Smooth muscle cell (in vitro differentiated cells): ENCODE measurements around the gene MPP3. TPM values are rescaled to one million over a fixed set of nuclear protein-coding genes. Genes with fewer than 3 reads are reported as not detected.

Experiments
- DNase-seq: peaks from one replicate; lab custom pipeline; 2025; ENCODE audit not compliant: unreplicated experiment; lab: John Stamatoyannopoulos, UW
- H2AFZ ChIP-seq: fragments of 200-600 bp; sonication (generic); 2 replicates; pipeline ENCODE4 v1.6.0; 2016; ENCODE audit warnings: antibody characterized with exemption, low read depth, mild to moderate bottlenecking
- H3F3A ChIP-seq: fragments of 200-600 bp; sonication (generic); 2 replicates; pipeline ENCODE4 v1.6.0; 2017; ENCODE audit warnings: antibody characterized with exemption, low read depth
- H3K27ac ChIP-seq: fragments of 200-600 bp; sonication (generic); 2 replicates; pipeline ENCODE4 v1.5.1; 2016; ENCODE audit warnings: low read depth, mild to moderate bottlenecking
- H3K27me3 ChIP-seq: fragments of 200-600 bp; sonication (generic); 2 replicates; pipeline ENCODE4 v1.6.1; 2016; ENCODE audit warnings: low read depth, mild to moderate bottlenecking
- H3K36me3 ChIP-seq: fragments of 200-600 bp; sonication (generic); 2 replicates; pipeline ENCODE4 v1.5.1; 2016; ENCODE audit warnings: low read depth
- H3K4me1 ChIP-seq: fragments of 200-600 bp; sonication (generic); 2 replicates; pipeline ENCODE4 v1.5.1; 2016; ENCODE audit warnings: low read depth
- H3K4me2 ChIP-seq: fragments of 200-600 bp; sonication (generic); 2 replicates; pipeline ENCODE4 v1.6.0; 2016; ENCODE audit warnings: mild to moderate bottlenecking
- H3K4me3 ChIP-seq: fragments of 200-600 bp; sonication (generic); 2 replicates; pipeline ENCODE4 v1.5.1; 2016; ENCODE audit warnings: mild to moderate bottlenecking
- H3K79me2 ChIP-seq: fragments of 200-600 bp; sonication (generic); 2 replicates; pipeline ENCODE4 v1.6.0; 2016; ENCODE audit warnings: low read depth, mild to moderate bottlenecking
- H3K9ac ChIP-seq: fragments of 200-600 bp; sonication (generic); 2 replicates; pipeline ENCODE4 v1.6.0; 2016; ENCODE audit warnings: low read depth
- H3K9me3 ChIP-seq: fragments of 200-600 bp; sonication (generic); replicated peaks from 2 replicates; pipeline ENCODE4 v1.5.1; 2016; ENCODE audit warnings: low read depth
- H4K20me1 ChIP-seq: fragments of 200-600 bp; sonication (generic); 2 replicates; pipeline ENCODE4 v1.6.0; 2016; ENCODE audit warnings: low read depth
- CTCF ChIP-seq: fragments of 200-600 bp; sonication (generic); IDR thresholded peaks from 2 replicates; pipeline ENCODE4 v1.5.1; 2017; ENCODE audit warnings: borderline replicate concordance, mild to moderate bottlenecking, antibody characterized with exemption; ENCODE audit not compliant: insufficient read depth, poor library complexity, severe bottlenecking
- WGBS: methylation state at CpG from one replicate; pipeline ENCODE4 v1.1.7; 2016; ENCODE audit warnings: low lambda C conversion rate; 5-methylcytosine and 5-hydroxymethylcytosine counted together
- polyA plus RNA-seq: library from polyadenylated mRNA; unstranded; fragments of >200 nt; fragmentation: Nextera tagmentation; extraction: Ambion mirVana; gene quantifications from 2 replicates; pipeline ENCODE4 v1.2.1, GENCODE V29; 2016
- total RNA-seq: library from RNA; depleted of rRNA; stranded (reverse); fragments of >200 nt; gene quantifications from 2 replicates; pipeline ENCODE4 v1.2.3, GENCODE V29; 2014

Gene MPP3
- total and polyA plus RNA-seq, 2 experiments from 2014 or later, result 6.7 to 8.1 TPM

- H4K20me1 ChIP-seq, result no peaks in the 10 kb centered on the region
- no peaks in the 10 kb centered on the region for H3F3A ChIP-seq
- H3K4me3 ChIP-seq, result no peak overlapping the region
- H3K9ac ChIP-seq, result no peak overlapping the region
- H3K79me2 ChIP-seq, result no peaks in the 10 kb centered on the region
- no peaks in the 10 kb centered on the region for H3K27me3 ChIP-seq
- H3K4me2 ChIP-seq, result no peak overlapping the region
- no peak overlapping the region for H2AFZ ChIP-seq
- WGBS, result 90% methylated on average over 14 of the region's 14 CpGs
- DNase-seq, result no peak
- H3K9me3 ChIP-seq, result no peaks in the 10 kb centered on the region
- no peaks in the 10 kb centered on the region for H3K4me1 ChIP-seq
- TF ChIP-seq CTCF, result no peak
- H3K27ac ChIP-seq, result no peak overlapping the region
- H3K36me3 ChIP-seq, result no peaks in the 10 kb centered on the region
Measured at GRCh38 chr17:43820759-43821158, 12.2 kb downstream of the MPP3 start.

DNA sequence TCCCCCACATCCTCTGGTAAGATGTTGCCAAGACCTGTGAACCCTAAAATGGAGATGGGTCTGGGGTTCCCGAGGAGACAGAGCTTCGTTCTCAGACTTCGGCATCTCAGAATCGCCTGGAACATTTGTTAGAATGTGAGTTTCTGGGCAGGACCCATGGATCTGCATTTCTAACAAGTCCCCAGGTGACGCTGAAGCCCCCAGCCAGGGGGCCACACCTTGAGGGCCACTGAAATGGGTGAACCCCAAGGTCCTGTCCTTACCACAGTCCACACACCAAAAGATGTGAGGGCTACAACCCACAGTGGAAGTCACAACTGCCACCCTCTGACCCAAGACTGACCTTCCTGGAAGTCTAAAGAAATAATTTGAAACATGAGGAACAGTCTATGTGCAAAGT lies 14.0 kb downstream of the MPP3 start:
- WGBS, result 96% methylated on average over 5 of the region's 5 CpGs
- H3K4me3 ChIP-seq, result no peak overlapping the region
- H3F3A ChIP-seq, result no peaks in the 10 kb centered on the region
- no peaks in the 10 kb centered on the region for H3K9me3 ChIP-seq
- no peaks in the 10 kb centered on the region for H3K4me1 ChIP-seq
- no peak overlapping the region for H3K9ac ChIP-seq
- H3K27ac ChIP-seq, result no peak overlapping the region
- H3K27me3 ChIP-seq, result no peaks in the 10 kb centered on the region
- no peaks in the 10 kb centered on the region for H3K79me2 ChIP-seq
- no peaks in the 10 kb centered on the region for H3K36me3 ChIP-seq
- TF ChIP-seq CTCF, result no peak
- no peaks in the 10 kb centered on the region for H4K20me1 ChIP-seq
- DNase-seq, result no peak
- no peak overlapping the region for H3K4me2 ChIP-seq
- no peak overlapping the region for H2AFZ ChIP-seq

GRCh38 chr17:43817826-43818225 lies 15.1 kb downstream of the MPP3 start:
- 99% methylated on average over 7 of the region's 9 CpGs for WGBS
- no peaks in the 10 kb centered on the region for H3K36me3 ChIP-seq
- no peaks in the 10 kb centered on the region for H3F3A ChIP-seq
- TF ChIP-seq CTCF, result no peak
- no peaks in the 10 kb centered on the region for H3K4me1 ChIP-seq
- DNase-seq, result no peak
- no peaks in the 10 kb centered on the region for H3K27me3 ChIP-seq
- no peak overlapping the region for H3K4me3 ChIP-seq
- H3K9me3 ChIP-seq, result no peaks in the 10 kb centered on the region
- no peak overlapping the region for H2AFZ ChIP-seq
- H3K4me2 ChIP-seq, result no peak overlapping the region
- no peak overlapping the region for H3K27ac ChIP-seq
- H3K9ac ChIP-seq, result no peak overlapping the region
- no peaks in the 10 kb centered on the region for H3K79me2 ChIP-seq
- H4K20me1 ChIP-seq, result no peaks in the 10 kb centered on the region
